Measurements from ENCODE around the gene POU3F3. TPM values are rescaled to one million over a fixed set of nuclear protein-coding genes. Genes with fewer than 3 reads are reported as not detected.

The POU3F3 gene
- total RNA-seq, 1 donor from 2014 or later, result not detected

- ATAC-seq (ENCODE audit: poor library complexity) (no peak), DNase-seq (no peak)
- intact Hi-C loops (cut with DNase I), result no loop called here
Measured at GRCh38 chr2:104845946-104846785, 7.7 kb upstream of the POU3F3 start.

GRCh38 chr2:104846786-104847585 is 6.9 kb upstream of the POU3F3 start:
- DNase-seq (no peak), ATAC-seq (ENCODE audit: poor library complexity) (no peak)
- intact Hi-C loops (cut with DNase I), result no loop called here

- intact Hi-C loops (cut with DNase I), result no loop called here
- DNase-seq (no peak), ATAC-seq (ENCODE audit: poor library complexity) (no peak)
Measured at GRCh38 chr2:104847586-104848160, 6.2 kb upstream of the POU3F3 start.

GRCh38 chr2:104848526-104848925 is 5.4 kb upstream of the POU3F3 start:
- DNase-seq (no peak), ATAC-seq (ENCODE audit: poor library complexity) (no peak)
- intact Hi-C loops (cut with DNase I), result no loop called here

GRCh38 chr2:104849101-104849500 is 4.8 kb upstream of the POU3F3 start:
- DNase-seq (no peak), ATAC-seq (ENCODE audit: poor library complexity) (no peak)

GRCh38 chr2:104849618-104850141 is 4.2 kb upstream of the POU3F3 start:
- no peak for DNase-seq
- intact Hi-C loops (cut with DNase I), result no loop called here
- no peak for ATAC-seq (ENCODE audit: poor library complexity)

More at GRCh38 chr2:104849101-104849500, 4.8 kb upstream of the POU3F3 start:
- intact Hi-C loops (cut with DNase I), result no loop called here

- DNase-seq, result no peak
- no peak for ATAC-seq (ENCODE audit: poor library complexity)
- intact Hi-C loops (cut with DNase I), result no loop called here
Measured at GRCh38 chr2:104850361-104851290, 3.3 kb upstream of the POU3F3 start.

GRCh38 chr2:104851291-104852089 is 2.4 kb upstream of the POU3F3 start:
- DNase-seq, result no peak
- intact Hi-C loops (cut with DNase I), result no loop called here
- ATAC-seq (ENCODE audit: poor library complexity), result no peak

GRCh38 chr2:104852090-104852666 is 1.7 kb upstream of the POU3F3 start:
- DNase-seq (no peak), ATAC-seq (ENCODE audit: poor library complexity) (no peak)
- intact Hi-C loops (cut with DNase I), result no loop called here

- ATAC-seq (ENCODE audit: poor library complexity) (no peak), DNase-seq (no peak)
Measured at GRCh38 chr2:104854498-104855220, 744 bp downstream of the POU3F3 start.

GRCh38 chr2:104855221-104856085 is 1.5 kb downstream of the POU3F3 start:
- no peak for DNase-seq
- no peak for ATAC-seq (ENCODE audit: poor library complexity)
- intact Hi-C loops (cut with DNase I), result no loop called here

More at GRCh38 chr2:104854498-104855220, 744 bp downstream of the POU3F3 start:
- intact Hi-C loops (cut with DNase I), result no loop called here

- ATAC-seq (ENCODE audit: poor library complexity) (no peak), DNase-seq (no peak)
- intact Hi-C loops (cut with DNase I), result no loop called here
Measured at GRCh38 chr2:104856086-104856972, 2.4 kb downstream of the POU3F3 start.

GRCh38 chr2:104856973-104857261 is 3.0 kb downstream of the POU3F3 start:
- intact Hi-C loops (cut with DNase I), result no loop called here
- no peak for DNase-seq

GRCh38 chr2:104857262-104858005 is 3.5 kb downstream of the POU3F3 start:
- DNase-seq, result no peak
- intact Hi-C loops (cut with DNase I), result no loop called here
- ATAC-seq (ENCODE audit: poor library complexity), result no peak

More at GRCh38 chr2:104856973-104857261, 3.0 kb downstream of the POU3F3 start:
- ATAC-seq (ENCODE audit: poor library complexity), result no peak

Measured in Right ventricle myocardium superior (tissue), 1 donor.